GM12872 (cell line): ENCODE measurements around the gene TMEM145.

ENCODE experiments used
- CTCF ChIP-seq: IDR thresholded peaks from 3 replicates; pipeline ENCODE4 v1.5.1; 2011; ENCODE audit warnings: low read depth, mild to moderate bottlenecking, low read length, moderate library complexity; ENCODE audit not compliant: insufficient read depth

The TMEM145 gene

GRCh38 chr19:42292042-42292960 is 20.8 kb upstream of the TMEM145 start:
- no peak for TF ChIP-seq CTCF

- no peak for TF ChIP-seq CTCF
Measured at GRCh38 chr19:42292963-42293362, 20.1 kb upstream of the TMEM145 start.

GRCh38 chr19:42293540-42293939 is 19.6 kb upstream of the TMEM145 start:
- 0 out of 3 replicates have a peak, but pooled peaks have one; percentile 10 for TF ChIP-seq CTCF

- TF ChIP-seq CTCF, result no peak
Measured at GRCh38 chr19:42293948-42294347, 19.2 kb upstream of the TMEM145 start.

GRCh38 chr19:42294471-42295137 is 18.5 kb upstream of the TMEM145 start:
- TF ChIP-seq CTCF, result no peak

- TF ChIP-seq CTCF, result peak; percentile 19; the same call in 1 of the 3 replicates
Measured at GRCh38 chr19:42295342-42295741, 17.8 kb upstream of the TMEM145 start.

- peak; percentile 100 for TF ChIP-seq CTCF
Measured at GRCh38 chr19:42295831-42296525, 17.1 kb upstream of the TMEM145 start.
